ENCODE results near the gene OR2A14.

DNA sequence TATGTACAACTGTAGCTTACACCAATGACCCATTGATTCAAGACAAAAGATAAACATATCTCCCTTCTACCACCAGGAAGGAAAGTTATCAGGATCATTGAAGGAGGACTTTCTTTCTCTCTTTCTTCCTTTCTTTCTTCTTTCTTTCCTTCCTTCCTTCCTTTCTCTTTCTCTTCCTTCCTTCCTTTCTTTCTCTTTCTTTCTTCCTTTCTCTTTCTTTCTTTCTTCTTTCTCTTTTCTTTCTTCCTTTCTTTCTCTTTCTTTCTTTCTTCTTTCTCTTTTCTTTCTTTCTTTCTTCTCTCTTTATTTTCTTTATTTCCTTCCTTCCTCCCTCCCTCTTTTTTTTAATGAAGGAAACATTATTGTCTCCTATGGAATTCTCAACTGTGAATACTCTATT lies 24.2 kb upstream of the OR2A14 start:
- no peak for TF ChIP-seq POLR2AphosphoS5 (IDR thresholded peaks at IDR 0.05; ENCODE audit: low read depth, low read length)
- no peak for TF ChIP-seq POLR2A (IDR thresholded peaks at IDR 0.05; ENCODE audit: low read depth, low read length)
- no peak for TF ChIP-seq TAF1 (IDR thresholded peaks at IDR 0.05; ENCODE audit: borderline replicate concordance, low read depth, low read length)
